GM19467 (cell line): ENCODE data around the gene NR3C1.
"Not testable (repeated sequence)": the region's sequence is repeated elsewhere in the genome, so short reads cannot be mapped to it uniquely, and the experiment has no call there.

Experiments used
- ATAC-seq: cut with Tn5 transposase; IDR thresholded peaks from one replicate; pipeline ENCODE4 v1.9.1; 2021; ENCODE audit warnings: mild to moderate bottlenecking, moderate library complexity; ENCODE audit not compliant: unreplicated experiment

NR3C1 gene

DNA sequence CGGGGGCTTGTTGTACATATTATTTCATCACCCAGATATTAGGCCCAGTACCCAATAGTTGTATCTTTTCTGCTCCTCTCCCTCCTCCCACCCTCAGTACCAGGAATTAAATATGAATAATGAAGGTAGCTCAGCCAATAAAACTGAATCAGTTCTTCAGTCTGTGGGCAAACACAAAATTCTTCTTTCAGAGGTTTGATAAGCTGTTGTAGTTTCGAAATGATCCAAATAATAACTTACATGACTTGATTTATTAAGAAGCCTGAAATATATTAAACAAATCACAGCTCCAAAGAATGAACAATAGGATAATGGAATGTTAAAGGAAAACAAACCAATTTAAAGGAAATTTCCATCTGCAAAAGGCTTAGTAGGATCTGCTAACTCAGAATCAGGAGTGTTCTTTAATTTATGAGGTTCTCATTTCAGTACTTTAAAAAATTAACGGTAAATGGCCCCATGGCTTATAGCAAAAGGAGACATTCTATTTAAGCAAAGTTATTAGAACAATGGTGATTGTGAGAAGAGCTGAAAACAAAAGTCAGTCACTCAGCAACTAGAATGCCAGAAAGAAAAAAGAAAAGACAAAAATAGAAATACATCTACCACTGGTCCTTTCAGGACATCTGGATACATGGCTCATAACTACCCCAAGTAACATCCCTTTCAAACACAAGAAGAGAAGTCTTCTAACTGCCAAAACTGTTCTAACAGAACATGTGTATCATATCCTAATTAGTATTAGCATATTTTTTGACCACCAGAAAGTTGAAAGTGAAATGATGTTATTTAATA is 62.4 kb downstream of the NR3C1 start:
- ATAC-seq = no peak

DNA sequence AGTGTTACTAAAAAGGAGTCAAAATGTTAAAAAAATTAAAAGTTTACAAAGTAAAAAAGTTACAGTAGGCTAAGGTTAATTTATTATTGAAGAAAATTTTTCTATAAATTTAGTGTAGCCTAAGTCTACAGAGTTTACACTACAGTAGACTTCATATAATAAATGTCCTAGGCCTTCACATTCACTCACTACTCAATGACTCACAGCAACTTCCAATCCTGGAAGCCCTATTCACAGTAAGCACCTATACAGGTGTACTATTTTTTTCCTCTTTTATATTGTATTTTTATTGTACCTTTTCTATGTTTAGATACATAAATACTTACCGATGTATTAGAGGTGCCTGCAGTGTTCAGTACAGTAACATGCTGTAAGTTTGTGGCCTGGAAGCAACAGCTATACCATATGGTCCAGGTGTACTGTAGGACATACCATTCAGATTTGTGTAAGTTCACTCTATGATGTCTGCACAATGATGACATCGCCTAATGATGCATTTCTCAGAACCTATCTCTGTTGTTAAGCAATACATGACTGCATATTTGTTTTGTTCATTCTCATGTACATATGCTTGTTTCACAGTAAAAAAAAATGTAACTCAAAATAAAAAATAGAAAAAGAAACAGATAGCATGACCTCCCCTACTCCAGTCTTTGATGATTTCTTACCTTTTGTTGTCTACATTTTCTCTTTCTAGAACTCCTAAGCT is 64.7 kb downstream of the NR3C1 start:
- ATAC-seq = no peak

DNA sequence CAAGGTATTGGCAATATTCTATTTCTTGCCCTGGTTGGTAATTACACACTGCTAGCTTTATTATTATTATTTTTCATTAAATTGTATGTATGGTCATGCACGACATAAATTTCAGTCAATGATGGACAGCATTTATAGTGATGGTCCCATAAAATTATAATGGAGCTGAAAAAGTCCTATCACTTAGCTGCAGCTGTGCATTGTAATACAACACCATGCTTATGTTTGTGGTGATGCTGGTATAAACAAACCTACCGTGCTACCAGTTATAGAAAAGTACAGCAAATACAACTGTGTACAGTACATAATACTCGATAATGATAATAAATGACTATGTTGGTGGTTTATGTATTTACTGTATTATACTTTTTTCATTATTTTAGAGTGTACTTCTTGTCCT is 65.5 kb downstream of the NR3C1 start:
- no peak for ATAC-seq

DNA sequence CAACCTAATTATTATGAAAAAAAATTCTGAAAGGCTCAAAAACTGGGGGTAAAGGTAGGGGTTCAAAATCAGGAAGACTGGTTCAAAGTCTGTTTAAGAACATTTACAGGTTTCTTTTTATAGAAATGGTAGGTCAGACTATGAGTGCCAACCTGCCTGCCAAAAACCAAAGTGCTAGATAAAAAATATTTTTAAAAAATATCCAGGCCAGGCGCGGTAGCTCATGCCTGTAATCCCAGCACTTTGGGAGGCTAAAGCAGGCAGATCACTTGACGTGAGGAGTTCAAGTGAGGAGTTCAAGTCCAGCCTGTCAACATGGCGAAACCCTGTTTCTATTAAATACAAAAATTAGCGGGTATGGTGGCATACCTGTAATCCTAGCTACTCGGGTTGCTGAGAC is 67.0 kb downstream of the NR3C1 start:
- ATAC-seq = no peak

DNA sequence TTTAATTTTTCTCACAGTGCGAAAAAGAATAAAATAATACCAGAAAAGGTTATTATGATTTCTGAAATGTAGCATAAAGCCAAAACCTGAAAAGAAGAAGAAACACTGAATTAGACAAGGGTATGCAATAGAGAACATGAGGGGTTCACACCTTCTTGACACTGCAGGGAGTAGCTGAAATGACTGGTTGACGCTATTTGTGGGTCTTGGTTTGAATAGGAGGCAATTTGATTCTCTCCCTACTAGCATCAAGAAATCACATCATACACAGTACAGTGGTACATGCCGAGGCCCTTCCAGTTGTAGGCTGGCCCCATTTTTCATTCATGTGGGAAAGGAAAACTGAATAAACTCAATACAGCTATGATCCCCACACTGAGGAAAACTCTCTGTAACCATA is 68.6 kb downstream of the NR3C1 start:
- no peak for ATAC-seq

DNA sequence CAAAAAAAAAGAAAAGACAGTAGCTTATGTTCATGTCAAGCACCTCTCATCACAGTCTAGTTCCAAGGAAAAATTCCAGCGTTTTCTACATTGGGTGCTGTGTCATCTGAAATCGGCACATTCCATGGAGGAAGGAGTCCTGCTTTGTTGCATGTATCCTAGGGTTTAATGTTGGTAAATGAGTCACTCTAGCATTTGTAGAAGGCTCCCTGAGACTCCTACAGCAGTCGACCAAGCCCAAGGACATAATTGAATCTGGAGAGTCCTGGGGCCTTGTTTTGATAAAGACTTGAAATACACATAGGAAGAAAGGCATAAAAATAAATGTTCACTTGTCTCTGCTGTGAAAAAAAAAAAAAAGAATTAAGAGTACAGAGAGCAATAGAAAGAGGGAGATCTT is 69.1 kb downstream of the NR3C1 start:
- not testable (repeated sequence) for ATAC-seq

DNA sequence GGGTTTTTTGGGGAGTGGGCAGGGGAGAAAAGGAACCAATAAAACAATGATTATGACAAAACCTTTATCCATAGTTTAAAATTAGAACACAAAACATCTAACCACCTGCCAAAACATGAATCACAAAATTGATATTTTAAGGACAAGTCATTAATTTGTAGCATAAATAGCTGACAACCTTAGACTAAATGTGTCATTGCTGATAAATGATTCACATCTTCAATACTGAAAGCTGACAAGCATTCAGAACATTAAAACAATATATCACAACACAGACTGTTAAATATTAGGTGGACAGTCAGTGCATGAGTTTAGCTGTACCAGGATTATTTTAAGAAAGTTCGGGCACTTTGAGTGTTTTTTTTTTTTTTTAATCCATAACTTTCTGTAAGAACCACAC is 71.5 kb downstream of the NR3C1 start:
- no peak for ATAC-seq

DNA sequence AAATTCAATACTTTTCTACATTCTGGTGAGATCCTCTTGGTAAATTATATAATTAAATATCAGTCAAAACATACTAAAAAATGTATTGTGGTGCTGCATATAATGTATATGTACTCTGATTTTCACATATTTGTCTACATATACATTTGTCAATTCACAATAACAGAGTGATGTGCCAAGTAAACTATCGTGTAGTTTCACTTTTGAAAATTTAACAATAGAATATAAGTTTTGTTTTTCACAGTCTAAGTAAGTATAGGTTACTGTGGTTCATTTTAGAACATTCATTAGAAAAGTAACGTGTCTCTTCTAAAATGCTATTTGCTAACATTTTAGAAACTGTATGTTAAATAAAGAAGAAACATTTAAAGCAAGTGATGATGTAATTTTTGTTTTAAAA is 73.6 kb downstream of the NR3C1 start:
- ATAC-seq = no peak

DNA sequence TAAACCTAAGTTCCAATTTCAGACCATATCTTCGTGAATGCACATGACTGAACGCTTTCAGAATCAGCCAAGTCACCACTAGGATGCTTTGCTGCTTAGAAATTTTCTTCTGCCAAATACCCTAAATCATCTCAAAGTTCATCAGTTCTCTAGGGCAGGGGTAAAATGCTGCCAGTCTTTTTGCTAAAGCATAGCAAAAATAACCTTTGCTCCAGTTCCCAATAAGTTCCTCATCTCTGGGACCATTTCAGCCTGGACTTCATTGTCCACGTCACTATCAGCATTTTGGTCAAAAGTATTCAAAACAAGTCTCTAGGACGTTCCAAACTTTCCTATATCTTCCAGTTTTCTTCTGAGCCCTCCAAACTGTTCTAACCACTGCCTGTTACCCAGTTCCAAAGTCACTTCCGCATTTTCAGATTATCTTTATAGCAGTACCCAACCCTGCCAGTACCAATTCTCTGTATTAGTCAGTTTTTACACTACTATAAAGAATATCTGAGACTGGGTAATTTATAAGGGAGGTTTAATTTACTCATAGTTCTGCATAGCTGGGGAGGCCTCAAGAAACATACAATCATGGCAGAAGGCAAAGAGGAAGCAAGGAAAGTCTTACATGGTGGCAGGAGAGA is 74.8 kb downstream of the NR3C1 start:
- no peak for ATAC-seq

DNA sequence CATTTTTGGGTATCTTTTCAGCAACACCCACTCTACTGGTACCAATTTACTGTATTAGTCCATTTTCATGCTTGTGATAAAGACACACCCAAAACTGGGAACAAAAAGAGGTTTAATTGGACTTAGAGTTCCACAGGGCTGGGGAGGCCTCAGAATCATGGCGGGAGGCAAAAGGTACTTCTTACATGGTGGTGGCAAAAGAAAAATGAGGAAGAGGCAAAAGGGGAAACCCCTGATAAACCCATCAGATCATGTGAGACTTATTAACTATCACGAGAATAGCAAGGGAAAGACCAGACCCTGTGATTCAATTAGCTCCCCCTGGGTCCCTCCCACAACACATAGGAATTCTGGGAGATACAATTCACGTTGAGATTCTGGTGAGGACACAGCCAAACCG is 78.4 kb downstream of the NR3C1 start:
- not testable (repeated sequence) for ATAC-seq

DNA sequence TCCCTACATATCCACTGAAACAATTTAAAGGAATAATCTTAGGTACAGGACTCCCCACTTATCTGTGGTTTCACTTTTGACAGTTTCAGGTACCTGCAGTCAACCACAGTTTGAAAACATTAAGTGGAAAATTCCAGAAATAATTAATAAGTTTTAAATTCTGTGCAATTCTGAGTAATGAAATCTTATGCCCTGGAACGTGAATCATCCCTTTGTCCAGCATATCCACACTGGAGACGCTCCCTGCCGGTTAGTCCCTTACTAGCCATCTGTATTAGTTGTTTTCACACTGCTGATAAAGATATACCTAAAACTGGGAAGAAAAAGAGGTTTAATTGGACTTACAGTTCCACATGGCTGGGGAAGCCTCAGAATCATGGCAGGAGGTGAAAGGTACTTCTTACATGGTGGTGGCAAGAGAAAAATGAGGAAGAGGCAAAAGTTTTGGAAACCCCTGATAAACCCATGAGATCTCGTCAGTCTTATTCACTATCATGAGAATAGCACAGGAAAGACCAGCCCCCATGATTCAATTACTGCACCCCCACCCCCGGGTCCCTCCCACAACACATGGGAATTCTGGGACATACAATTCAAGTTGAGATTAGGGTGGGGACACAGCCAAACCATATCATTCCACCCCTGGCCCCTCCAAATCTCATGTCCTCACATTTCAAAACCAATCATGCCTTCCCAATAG is 80.4 kb downstream of the NR3C1 start:
- ATAC-seq = not testable (repeated sequence)

DNA sequence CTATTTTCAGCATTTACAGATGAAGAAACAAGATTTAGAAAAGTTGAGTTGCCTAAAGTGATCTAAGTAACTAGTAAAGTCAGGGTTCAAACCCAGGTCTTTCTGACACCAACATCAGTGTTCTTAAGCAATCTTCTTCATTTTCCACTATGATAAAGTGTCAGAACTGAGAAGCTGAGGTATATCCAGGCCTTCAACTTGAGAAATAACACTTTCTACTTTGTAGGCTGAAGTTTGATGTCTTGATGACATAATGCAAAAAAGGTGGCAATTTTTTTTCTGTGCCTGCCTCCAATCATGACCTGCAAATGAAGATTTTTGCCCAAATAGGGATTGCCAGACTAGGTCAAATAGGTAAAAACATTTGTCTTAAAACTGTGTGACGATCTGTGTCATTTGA is 81.3 kb downstream of the NR3C1 start:
- ATAC-seq = no peak

DNA sequence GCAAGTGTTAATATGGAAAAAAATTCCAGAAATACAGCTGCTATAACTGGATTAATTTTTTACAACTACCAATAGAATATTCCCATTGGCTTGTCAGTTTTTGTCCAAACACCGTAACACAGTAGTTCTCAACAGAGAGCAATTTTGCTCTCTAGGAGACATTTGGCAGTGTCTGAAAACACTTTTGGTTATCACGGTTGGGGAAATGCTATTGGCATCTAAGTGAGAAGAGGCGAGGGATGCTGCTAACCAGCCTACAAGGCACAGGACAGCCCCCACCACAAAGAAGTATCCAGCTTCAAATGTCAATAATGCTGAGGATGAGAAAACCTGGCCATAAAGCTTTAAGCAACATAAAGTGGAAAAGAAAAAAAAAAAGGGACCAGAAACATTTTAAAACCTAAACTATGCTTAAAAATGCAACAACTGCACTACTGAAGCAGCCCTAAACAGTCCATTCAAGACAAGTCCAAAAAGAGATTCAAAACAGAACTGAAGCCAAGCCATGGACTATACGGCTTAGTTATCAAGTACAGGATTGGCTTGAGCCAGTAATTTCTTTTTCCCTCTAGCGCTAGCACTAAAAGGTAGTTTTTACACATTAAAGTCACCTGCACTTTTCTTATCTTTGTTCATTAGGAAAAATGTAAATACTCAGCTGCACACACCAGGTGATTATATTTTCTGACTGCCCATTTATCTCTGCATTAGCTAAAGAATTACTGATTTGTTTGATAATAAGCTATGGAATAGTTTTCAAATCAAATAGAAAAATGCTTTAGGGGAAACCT is 83.9 kb downstream of the NR3C1 start:
- ATAC-seq = no peak

DNA sequence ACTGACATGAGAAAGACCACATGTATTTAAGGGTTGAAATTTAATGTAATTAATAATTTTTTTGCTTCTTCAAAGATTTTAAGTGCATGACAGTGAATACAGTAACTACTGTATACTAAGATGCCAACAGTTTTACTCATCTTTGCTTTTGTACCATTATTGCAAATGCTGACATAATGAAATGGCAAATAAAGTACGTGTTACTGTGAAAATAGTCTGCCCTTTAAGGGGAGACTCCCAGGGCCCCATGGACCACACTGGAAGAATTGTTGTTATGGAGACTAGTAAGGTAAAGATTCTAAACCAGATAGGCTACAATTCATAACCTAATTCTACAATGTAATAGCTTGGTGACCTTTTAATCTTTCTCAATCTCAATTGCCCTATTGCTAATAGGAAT is 84.7 kb downstream of the NR3C1 start:
- ATAC-seq = no peak

DNA sequence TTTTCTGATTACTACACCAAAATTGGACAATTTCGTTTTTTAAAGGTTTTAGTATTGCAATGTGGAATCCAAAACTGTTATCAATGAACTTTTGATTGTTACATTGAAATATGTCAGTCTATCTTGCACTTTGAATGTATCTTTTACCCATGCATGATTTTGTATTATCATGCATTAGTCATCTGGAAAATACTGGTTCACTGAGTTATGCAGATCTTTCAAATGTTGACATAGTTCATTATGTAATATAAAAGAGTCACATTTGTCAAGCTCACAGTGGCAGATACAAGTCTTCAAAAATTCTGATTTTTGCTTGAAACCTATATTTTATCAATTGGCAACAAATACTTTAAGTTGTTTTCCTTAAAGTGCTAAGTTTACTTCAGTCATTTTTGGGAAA is 85.2 kb downstream of the NR3C1 start:
- no peak for ATAC-seq

DNA sequence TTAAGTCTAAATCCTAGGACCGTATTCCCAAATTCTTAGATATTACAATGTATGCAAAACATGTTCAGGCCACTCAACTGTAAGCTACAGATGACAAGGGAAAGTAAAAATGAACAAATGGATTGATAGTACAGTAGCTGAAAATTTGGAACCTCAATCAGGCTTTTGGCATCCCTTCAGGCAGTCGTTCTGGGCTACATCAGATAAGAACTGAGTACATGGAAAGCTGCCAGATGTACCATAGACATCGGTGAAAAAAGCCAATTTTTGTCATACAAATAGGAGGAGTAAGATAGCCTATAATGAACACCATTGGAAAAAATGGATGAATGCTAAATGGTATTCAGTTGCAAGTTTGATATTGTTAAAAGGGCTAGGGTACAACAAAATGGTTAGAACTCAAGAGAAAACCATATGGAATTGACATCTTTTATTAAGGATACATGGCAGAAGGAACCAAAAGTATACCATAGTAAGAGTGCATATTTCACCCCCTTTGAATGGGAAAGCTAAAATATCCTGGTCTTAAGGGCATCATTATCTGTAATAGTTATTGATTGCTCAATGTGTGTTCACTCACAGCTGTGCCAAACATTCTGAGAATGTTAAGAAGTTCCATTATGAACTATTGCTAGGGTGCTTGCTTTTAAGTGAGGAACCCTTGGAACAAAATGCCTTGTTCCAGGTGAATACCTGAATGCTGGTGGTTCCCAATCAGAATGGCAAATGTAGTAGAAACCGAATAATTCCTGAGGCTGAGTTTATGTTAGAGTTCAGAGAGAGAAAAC is 86.4 kb downstream of the NR3C1 start:
- ATAC-seq = no peak

DNA sequence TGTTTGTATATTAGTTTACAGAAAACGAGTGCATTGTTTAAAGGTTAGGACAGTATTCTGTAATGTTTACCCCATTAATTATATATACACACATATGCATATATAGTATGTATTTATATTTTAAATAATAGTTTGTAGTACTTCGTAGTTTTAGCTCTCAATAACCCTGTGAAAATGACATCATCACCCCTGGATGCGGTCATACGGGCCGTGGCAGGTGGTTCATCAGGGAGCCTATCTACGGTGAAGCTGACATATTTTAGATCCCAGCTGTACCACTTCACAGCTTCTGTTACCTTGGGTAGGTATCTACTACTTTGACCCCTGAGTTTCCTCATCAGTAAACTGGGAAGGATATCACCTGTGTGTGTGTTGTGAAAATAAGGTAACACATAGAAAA is 87.1 kb downstream of the NR3C1 start:
- ATAC-seq = no peak

DNA sequence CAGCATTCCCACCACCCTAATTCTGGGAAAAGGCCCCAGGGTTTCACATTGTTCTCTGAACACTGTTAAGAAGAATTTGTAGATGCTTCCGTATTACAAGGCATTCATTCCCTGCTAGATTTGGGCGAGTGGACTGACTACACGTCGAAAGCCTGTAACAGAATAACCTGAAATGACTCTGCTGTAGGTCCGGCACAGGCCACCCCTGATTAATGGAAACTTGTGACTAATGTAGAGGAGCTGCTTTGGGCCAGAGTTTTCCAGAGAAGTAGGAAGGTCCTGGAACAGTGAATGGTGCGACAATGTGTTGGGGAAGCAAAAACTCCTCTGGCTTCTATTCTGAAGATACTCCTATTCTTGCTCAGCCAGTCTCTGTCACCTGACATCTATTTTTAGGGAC is 87.6 kb downstream of the NR3C1 start:
- ATAC-seq = no peak

DNA sequence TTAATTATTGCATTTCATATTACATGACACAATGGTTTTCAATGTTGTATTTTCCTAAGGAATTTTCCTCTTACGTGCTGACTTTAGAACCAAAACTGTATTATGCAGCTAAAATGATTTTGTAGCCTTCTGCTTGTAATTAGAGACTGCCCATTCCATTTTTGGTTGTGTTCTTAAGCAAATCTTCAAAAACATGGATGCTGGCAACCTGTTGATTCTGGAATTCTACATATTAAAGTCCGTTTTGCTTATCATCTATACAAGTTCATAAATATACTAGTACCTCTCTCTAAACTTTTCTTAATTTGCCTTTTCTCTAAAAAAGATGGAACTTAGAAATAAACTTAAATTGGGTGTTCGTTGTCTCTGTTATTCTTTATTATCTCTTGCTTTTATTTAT is 88.3 kb downstream of the NR3C1 start:
- ATAC-seq = no peak

DNA sequence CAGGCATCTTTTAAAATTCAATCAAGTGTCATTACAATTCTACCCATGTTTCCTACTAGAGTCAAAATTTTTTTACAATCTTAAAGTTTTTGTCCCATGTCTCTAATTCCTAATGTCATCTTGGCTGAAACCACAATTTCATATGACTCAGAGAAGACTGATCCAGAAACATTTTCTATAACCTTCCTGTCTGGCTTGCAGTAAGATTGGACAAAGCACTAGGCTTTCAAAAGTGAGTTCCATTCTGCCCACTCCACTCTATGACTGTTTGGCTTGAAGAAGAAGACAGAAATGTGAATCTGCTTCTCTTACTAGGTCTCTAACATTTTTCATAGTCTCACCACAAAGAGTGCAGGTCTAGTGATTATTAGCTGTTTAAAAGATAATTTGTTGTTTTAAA is 88.8 kb downstream of the NR3C1 start:
- ATAC-seq = no peak
